Measurements from ENCODE around the gene ERP27.

DNA sequence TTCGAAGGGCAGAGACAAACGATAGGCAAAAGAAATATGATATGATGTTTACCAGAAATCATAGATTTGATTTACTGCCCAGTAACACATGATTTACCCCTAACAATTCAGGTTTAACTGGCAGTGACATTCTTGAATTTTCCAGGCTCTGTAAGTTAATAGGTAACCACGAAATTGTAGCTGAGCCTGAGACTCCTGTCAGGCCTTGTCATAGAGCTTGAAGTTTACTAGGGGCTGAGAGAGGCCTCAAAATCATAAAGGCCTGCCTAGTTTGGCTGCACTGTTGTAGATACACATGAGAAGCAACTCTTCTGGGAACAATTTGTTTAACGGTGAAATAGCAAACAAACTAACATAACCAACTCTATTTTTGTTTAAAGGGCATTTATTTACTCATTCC is 3.3 kb downstream of the ERP27 start:
- TF ChIP-seq, protein P1, sequence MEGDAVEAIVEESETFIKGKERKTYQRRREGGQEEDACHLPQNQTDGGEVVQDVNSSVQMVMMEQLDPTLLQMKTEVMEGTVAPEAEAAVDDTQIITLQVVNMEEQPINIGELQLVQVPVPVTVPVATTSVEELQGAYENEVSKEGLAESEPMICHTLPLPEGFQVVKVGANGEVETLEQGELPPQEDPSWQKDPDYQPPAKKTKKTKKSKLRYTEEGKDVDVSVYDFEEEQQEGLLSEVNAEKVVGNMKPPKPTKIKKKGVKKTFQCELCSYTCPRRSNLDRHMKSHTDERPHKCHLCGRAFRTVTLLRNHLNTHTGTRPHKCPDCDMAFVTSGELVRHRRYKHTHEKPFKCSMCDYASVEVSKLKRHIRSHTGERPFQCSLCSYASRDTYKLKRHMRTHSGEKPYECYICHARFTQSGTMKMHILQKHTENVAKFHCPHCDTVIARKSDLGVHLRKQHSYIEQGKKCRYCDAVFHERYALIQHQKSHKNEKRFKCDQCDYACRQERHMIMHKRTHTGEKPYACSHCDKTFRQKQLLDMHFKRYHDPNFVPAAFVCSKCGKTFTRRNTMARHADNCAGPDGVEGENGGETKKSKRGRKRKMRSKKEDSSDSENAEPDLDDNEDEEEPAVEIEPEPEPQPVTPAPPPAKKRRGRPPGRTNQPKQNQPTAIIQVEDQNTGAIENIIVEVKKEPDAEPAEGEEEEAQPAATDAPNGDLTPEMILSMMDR (IDR thresholded peaks at IDR 0.05; ENCODE audit: poor library complexity): no peak
- no peak for TF ChIP-seq EZH2 (IDR thresholded peaks at IDR 0.05; ENCODE audit: borderline replicate concordance)

All from hepatocyte (in vitro differentiated cells).